AG10803 (cell line): ENCODE data around the gene TMEM273.

Experiments
- DNase-seq: peaks from one replicate; pipeline ENCODE4 v3.0.0; 2010; ENCODE audit warnings: low read depth
- H3K4me3 ChIP-seq: 2 replicates; pipeline ENCODE4 v1.5.1; 2011; ENCODE audit warnings: mild to moderate bottlenecking, low read length, control low read depth
- CTCF ChIP-seq: conservative IDR thresholded peaks from 2 replicates; pipeline ENCODE4 v1.5.1; 2011; ENCODE audit warnings: mild to moderate bottlenecking, low read length, control low read depth, inconsistent platforms

The TMEM273 gene

GRCh38 chr10:49176310-49177268, 11.6 kb downstream of the TMEM273 start:
- no peak overlapping the region for H3K4me3 ChIP-seq
- TF ChIP-seq CTCF: no peak
- no peak for DNase-seq

- TF ChIP-seq CTCF: no peak
- H3K4me3 ChIP-seq: no peak overlapping the region
- no peak for DNase-seq
Measured at GRCh38 chr10:49175587-49176309, 12.4 kb downstream of the TMEM273 start.

GRCh38 chr10:49174926-49175500, 13.2 kb downstream of the TMEM273 start:
- no peak for TF ChIP-seq CTCF
- DNase-seq: no peak
- no peak overlapping the region for H3K4me3 ChIP-seq

GRCh38 chr10:49174261-49174925, 13.8 kb downstream of the TMEM273 start:
- no peak overlapping the region for H3K4me3 ChIP-seq
- TF ChIP-seq CTCF: no peak
- no peak for DNase-seq

GRCh38 chr10:49173853-49174252, 14.3 kb downstream of the TMEM273 start:
- H3K4me3 ChIP-seq: no peak overlapping the region
- TF ChIP-seq CTCF: no peak
- DNase-seq: no peak

GRCh38 chr10:49173201-49173772, 14.9 kb downstream of the TMEM273 start:
- DNase-seq: no peak

More at GRCh38 chr10:49173201-49173772, 14.9 kb downstream of the TMEM273 start:
- H3K4me3 ChIP-seq: no peak overlapping the region
- TF ChIP-seq CTCF: no peak
